ENCODE data around the gene FMN1. TPM values are rescaled to one million over a fixed set of nuclear protein-coding genes. Genes with fewer than 3 reads are reported as not detected.

The FMN1 gene
- total and polyA plus RNA-seq, 2 of the 13 experiments (the other 11 are each of a cell fraction or from before 2014, with no cell fraction given), result 0.20 to 0.60 TPM

GRCh38 chr15:33116198-33116597 lies 78.3 kb downstream of the FMN1 start:
- no peaks in the 10 kb centered on the region for H3K4me1 ChIP-seq (ENCODE audit: insufficient read depth, low read length)
- DNase-seq (ENCODE audit: low spot score) (no peak), FAIRE-seq (no peak), ATAC-seq (no peak)
- H3K36me3 ChIP-seq (replicated peaks in 1 of 2; ENCODE audit: control insufficient read depth in 1 of 2, insufficient read depth in 2 of 2, low read length in 2 of 2), result no peaks in the 10 kb centered on the region
- WGBS (ENCODE audit: low lambda C conversion rate), result 13% methylated on average over 8 of the region's 8 CpGs
- H4K20me1 ChIP-seq (ENCODE audit: insufficient read depth, low read length), result no peaks in the 10 kb centered on the region
- ChIA-PET CTCF (ENCODE audit: low intra/inter-chr PET ratio, low total read pairs) (no interaction called here), POLR2A (no interaction called here)
- in situ Hi-C loops (cut with HindIII; ENCODE audit: extremely low pct_ligation_motif_present, low pct_unique_long_range_greater_than_20kb) (no loop called here), intact Hi-C loops (cut with micrococcal nuclease; ENCODE audit: unreplicated experiment) (no loop called here)
- H3K27ac ChIP-seq (ENCODE audit: extremely low read length, insufficient read depth, low read length), result no peak overlapping the region
- no peaks in the 10 kb centered on the region for H3K9me3 ChIP-seq (ENCODE audit: low read length)
- H2AFZ ChIP-seq (ENCODE audit: low read length), result no peak overlapping the region
- H3K4me2 ChIP-seq (ENCODE audit: low read depth, low read length), result no peak overlapping the region
- no peak overlapping the region for H3K9ac ChIP-seq (ENCODE audit: insufficient read depth, low read depth, low read length)
- no peak overlapping the region for H3K4me3 ChIP-seq (replicated peaks in 1 of 3; ENCODE audit: insufficient read depth in 1 of 3, low read depth in 2 of 3, low read length in 3 of 3)
- H3K79me2 ChIP-seq (ENCODE audit: insufficient read depth, low read length), result no peaks in the 10 kb centered on the region
- TF ChIP-seq ZNF713 (CRISPR knock-in tag; IDR thresholded peaks at IDR 0.05) (no peak), ZBTB20 (CRISPR knock-in tag; IDR thresholded peaks at IDR 0.05; ENCODE audit: borderline replicate concordance, low read depth) (no peak), BATF2 (CRISPR knock-in tag; IDR thresholded peaks at IDR 0.05) (no peak), HMGA1 (CRISPR knock-in tag; conservative IDR thresholded peaks at IDR 0.05) (no peak), ZNF44 (CRISPR knock-in tag; IDR thresholded peaks at IDR 0.05) (no peak), ZNF180 (CRISPR knock-in tag; IDR thresholded peaks at IDR 0.05; ENCODE audit: borderline replicate concordance, low read depth) (no peak), NFKB2 (CRISPR knock-in tag; IDR thresholded peaks at IDR 0.05; ENCODE audit: borderline replicate concordance) (no peak), ZNF598 (CRISPR knock-in tag; IDR thresholded peaks at IDR 0.05; ENCODE audit: borderline replicate concordance) (no peak)
- no TSS peak for BruUV-seq (replicated peaks)
- peaks cover 0 to 6% of the 10 kb centered on the region in 2 experiments; a peak in 1 of 5 replicates for H3K27me3 ChIP-seq (ENCODE audit: control insufficient read depth in 1 of 2, insufficient read depth in 2 of 2, low read length in 2 of 2)

DNA sequence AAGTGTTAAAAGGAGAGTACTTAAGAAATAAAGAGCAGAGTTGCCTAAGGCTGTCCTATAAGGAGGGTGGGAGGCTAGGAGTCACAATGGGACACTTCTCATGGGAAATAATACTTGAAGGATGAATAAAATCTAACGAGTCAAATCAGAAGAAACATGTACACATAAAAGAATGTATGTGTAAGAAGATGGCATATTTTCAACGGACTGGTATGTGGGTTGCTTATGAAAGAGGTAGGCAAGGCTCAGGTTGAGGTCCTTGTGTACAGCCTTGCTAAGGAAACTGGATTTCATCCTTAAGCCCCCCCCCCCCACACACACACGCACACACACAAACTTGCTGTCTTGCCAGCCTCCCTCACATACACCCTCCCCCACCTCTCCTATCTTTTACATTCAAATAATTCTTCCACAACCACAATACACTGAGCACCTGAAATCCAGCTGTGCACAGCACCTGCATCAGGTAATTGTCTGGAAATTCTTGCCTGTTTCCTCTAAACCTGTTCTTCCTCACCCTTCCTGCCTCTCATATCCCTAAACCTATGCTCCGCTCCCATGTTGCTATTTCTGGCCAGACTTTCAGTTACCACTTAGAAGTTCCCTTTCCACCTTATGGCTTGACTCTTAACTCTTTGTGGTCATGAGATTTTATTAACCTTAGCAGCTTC lies 79.2 kb downstream of the FMN1 start:
- Histone ChIP-seq H3K4me3 (replicated peaks in 1 of 3; ENCODE audit: insufficient read depth in 1 of 3, low read depth in 2 of 3, low read length in 3 of 3) (no peak overlapping the region), H3K27me3 (ENCODE audit: control insufficient read depth in 1 of 2, insufficient read depth in 2 of 2, low read length in 2 of 2) (peaks cover 0 to 6% of the 10 kb centered on the region in 2 experiments; a peak in 1 of 5 replicates), H3K9ac (ENCODE audit: insufficient read depth, low read depth, low read length) (no peak overlapping the region), H3K4me2 (ENCODE audit: low read depth, low read length) (no peak overlapping the region), H3K4me1 (ENCODE audit: insufficient read depth, low read length) (no peaks in the 10 kb centered on the region), H2AFZ (ENCODE audit: low read length) (no peak overlapping the region), H3K79me2 (ENCODE audit: insufficient read depth, low read length) (no peaks in the 10 kb centered on the region), H3K36me3 (replicated peaks in 1 of 2; ENCODE audit: control insufficient read depth in 1 of 2, insufficient read depth in 2 of 2, low read length in 2 of 2) (no peaks in the 10 kb centered on the region), H4K20me1 (ENCODE audit: insufficient read depth, low read length) (no peaks in the 10 kb centered on the region), H3K27ac (ENCODE audit: extremely low read length, insufficient read depth, low read length) (no peak overlapping the region), H3K9me3 (ENCODE audit: low read length) (no peaks in the 10 kb centered on the region)
- ATAC-seq (no peak), FAIRE-seq (no peak), DNase-seq (ENCODE audit: low spot score) (no peak)
- ChIA-PET CTCF (ENCODE audit: low intra/inter-chr PET ratio, low total read pairs) (no interaction called here), POLR2A (no interaction called here)
- in situ Hi-C loops (cut with HindIII; ENCODE audit: extremely low pct_ligation_motif_present, low pct_unique_long_range_greater_than_20kb), result no loop called here
- 32% methylated on average over 4 of the region's 4 CpGs for WGBS (ENCODE audit: low lambda C conversion rate)
- intact Hi-C loops (cut with micrococcal nuclease; ENCODE audit: unreplicated experiment), result no loop called here
- no TSS peak for BruUV-seq (replicated peaks)
- TF ChIP-seq MYNN (CRISPR knock-in tag; IDR thresholded peaks at IDR 0.05; ENCODE audit: low read depth), result no peak
- TF ChIP-seq HOXA7 (CRISPR knock-in tag; IDR thresholded peaks at IDR 0.05), result no peak
- TF ChIP-seq, protein P1, sequence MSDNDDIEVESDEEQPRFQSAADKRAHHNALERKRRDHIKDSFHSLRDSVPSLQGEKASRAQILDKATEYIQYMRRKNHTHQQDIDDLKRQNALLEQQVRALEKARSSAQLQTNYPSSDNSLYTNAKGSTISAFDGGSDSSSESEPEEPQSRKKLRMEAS (IDR thresholded peaks at IDR 0.05), result no peak
- no peak for TF ChIP-seq DPF2 (CRISPR knock-in tag; IDR thresholded peaks at IDR 0.05; ENCODE audit: borderline replicate concordance, low read depth)
- no peak for TF ChIP-seq ZKSCAN5 (CRISPR knock-in tag; IDR thresholded peaks at IDR 0.05)
- TF ChIP-seq EED (CRISPR knock-in tag; IDR thresholded peaks at IDR 0.05), result no peak
- TF ChIP-seq, protein P2, sequence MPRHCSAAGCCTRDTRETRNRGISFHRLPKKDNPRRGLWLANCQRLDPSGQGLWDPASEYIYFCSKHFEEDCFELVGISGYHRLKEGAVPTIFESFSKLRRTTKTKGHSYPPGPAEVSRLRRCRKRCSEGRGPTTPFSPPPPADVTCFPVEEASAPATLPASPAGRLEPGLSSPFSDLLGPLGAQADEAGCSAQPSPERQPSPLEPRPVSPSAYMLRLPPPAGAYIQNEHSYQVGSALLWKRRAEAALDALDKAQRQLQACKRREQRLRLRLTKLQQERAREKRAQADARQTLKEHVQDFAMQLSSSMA (CRISPR knock-in tag; IDR thresholded peaks at IDR 0.05), result no peak
- no peak for TF ChIP-seq TGIF2 (CRISPR knock-in tag; IDR thresholded peaks at IDR 0.05)
- no peak for TF ChIP-seq HOXA3 (CRISPR knock-in tag; IDR thresholded peaks at IDR 0.05)
- TF ChIP-seq ZNF772 (CRISPR knock-in tag; IDR thresholded peaks at IDR 0.05), result no peak
- no peak for TF ChIP-seq ZNF7 (CRISPR knock-in tag; IDR thresholded peaks at IDR 0.05)
- TF ChIP-seq MTA3 (CRISPR knock-in tag; IDR thresholded peaks at IDR 0.05), result no peak

Data from HepG2 (cell line).